ENCODE measurements around the gene SCAMP2.

Gene SCAMP2

DNA sequence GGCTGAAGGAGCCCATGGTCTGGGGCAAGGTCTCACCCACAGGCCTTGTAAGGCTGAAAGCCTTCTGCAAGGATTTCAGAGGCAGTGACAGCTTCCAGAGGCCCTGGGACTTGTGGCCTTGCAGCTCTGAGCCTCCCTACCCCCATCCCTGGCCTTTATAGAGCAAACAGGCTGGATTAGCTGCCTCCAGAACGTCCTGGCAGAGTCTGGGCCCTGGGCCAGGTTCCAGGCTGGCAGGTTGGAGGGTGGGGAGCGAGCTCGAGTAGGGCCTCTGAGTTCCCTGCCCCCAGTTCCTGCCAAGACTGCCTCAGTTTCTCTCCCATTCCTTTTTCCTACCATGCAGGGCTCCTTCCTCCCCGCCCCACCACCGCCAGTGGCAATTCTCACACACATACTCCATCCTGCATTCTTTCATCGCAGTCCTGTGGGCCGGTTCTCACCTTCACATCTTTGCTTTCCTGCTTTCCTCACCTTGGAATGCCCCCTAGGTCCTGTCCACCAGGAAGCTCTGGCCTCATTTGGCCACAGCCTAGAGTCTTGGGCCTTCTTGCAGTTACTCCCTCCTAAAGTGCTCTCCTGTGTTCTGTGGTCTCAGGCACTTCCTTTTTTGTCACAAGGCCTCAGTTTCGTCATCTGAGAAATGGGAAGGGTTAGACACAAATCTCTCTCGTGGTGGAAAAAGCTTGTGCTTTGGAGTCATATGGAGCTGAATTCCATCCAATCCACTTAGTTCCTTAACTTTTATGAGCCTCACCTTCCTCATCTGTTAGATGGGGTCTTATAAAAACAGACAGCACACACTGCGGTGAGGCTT is 57.8 kb downstream of the SCAMP2 start:
- Histone ChIP-seq H3K9me3 (ENCODE audit: control insufficient read depth, low read length) (no peaks in the 10 kb centered on the region), H3K9ac (no peak overlapping the region), H3K4me2 (ENCODE audit: low read length) (no peak overlapping the region), H3K27ac (no peak overlapping the region), H3K27me3 (ENCODE audit: control insufficient read depth, insufficient read depth, low read length) (no peaks in the 10 kb centered on the region), H2AFZ (peak overlapping the region; percentile 38), H3K36me3 (ENCODE audit: control insufficient read depth, insufficient read depth, low read length) (no peaks in the 10 kb centered on the region), H3K4me3 (ENCODE audit: low read depth, low read length) (no peak overlapping the region), H3K4me1 (peaks cover 15% of the 10 kb centered on the region), H3K79me2 (no peaks in the 10 kb centered on the region)
- TF ChIP-seq, protein P1, sequence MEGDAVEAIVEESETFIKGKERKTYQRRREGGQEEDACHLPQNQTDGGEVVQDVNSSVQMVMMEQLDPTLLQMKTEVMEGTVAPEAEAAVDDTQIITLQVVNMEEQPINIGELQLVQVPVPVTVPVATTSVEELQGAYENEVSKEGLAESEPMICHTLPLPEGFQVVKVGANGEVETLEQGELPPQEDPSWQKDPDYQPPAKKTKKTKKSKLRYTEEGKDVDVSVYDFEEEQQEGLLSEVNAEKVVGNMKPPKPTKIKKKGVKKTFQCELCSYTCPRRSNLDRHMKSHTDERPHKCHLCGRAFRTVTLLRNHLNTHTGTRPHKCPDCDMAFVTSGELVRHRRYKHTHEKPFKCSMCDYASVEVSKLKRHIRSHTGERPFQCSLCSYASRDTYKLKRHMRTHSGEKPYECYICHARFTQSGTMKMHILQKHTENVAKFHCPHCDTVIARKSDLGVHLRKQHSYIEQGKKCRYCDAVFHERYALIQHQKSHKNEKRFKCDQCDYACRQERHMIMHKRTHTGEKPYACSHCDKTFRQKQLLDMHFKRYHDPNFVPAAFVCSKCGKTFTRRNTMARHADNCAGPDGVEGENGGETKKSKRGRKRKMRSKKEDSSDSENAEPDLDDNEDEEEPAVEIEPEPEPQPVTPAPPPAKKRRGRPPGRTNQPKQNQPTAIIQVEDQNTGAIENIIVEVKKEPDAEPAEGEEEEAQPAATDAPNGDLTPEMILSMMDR (IDR thresholded peaks at IDR 0.05): no peak

DNA sequence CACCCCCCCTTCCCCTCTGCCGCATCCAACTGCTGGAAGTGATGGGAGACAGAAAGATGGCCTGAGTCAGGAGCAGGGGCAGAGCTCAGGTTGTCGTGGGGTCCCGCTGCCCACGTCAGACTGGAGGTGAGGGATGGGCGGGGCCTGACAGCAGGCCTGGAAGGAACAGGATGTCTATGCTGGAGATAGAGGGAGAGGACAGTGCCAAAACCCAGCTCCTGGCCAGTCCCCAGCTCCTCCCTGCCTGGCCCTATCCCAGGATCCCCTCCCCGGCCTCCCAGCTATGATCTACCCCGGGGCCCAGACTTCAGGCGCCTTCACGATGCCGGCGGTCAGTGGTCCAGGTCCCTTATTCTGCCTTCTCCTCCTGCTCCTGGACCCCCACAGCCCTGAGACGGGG is 60.6 kb downstream of the SCAMP2 start, which contains the start of gene LMAN1L:
Gene LMAN1L, plus strand, starts transcription at position 303 of the 400 bp plus-strand sequence. Its CDS starts 20 bp downstream, at position 323.
- TF ChIP-seq, protein P1 (IDR thresholded peaks at IDR 0.05): no peak
- H3K79me2 ChIP-seq: no peaks in the 10 kb centered on the region
- H3K27me3 ChIP-seq (ENCODE audit: control insufficient read depth, insufficient read depth, low read length): no peaks in the 10 kb centered on the region
- no peak within 1 kb of the TSS for H2AFZ ChIP-seq
- H3K9ac ChIP-seq: no peak within 1 kb of the TSS
- no peaks in the 10 kb centered on the region for H3K9me3 ChIP-seq (ENCODE audit: control insufficient read depth, low read length)
- H3K36me3 ChIP-seq (ENCODE audit: control insufficient read depth, insufficient read depth, low read length): no peaks in the 10 kb centered on the region
- no peak within 1 kb of the TSS for H3K4me3 ChIP-seq (ENCODE audit: low read depth, low read length)
- no peak within 1 kb of the TSS for H3K27ac ChIP-seq
- no peak within 1 kb of the TSS for H3K4me2 ChIP-seq (ENCODE audit: low read length)
- H3K4me1 ChIP-seq: peaks cover 5% of the 10 kb centered on the region

DNA sequence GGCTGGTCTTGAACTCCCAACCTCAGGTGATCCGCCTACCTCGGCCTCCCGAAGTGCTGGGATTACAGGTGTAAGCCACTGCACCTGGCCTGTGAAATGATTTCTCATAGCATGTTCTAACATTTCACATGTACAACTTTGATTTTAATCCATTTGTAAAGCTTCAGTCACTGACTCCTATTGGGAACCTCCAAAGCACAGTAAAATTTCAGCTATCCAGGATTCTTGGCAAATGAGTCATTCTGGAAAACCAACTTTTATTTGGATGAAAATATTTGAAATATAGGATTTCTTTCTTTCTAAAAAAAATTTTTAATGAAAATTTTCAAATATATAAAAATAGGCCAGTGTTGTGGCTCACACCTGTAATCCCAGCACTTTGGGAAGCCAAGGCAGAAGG is 63.2 kb downstream of the SCAMP2 start:
- Histone ChIP-seq H3K9ac (no peak overlapping the region), H3K4me3 (ENCODE audit: low read depth, low read length) (no peak overlapping the region), H3K27ac (no peak overlapping the region), H3K4me1 (no peaks in the 10 kb centered on the region), H3K27me3 (ENCODE audit: control insufficient read depth, insufficient read depth, low read length) (no peaks in the 10 kb centered on the region), H3K79me2 (no peaks in the 10 kb centered on the region), H3K36me3 (ENCODE audit: control insufficient read depth, insufficient read depth, low read length) (no peaks in the 10 kb centered on the region), H3K9me3 (ENCODE audit: control insufficient read depth, low read length) (no peaks in the 10 kb centered on the region), H3K4me2 (ENCODE audit: low read length) (no peak overlapping the region), H2AFZ (no peak overlapping the region)
- TF ChIP-seq, protein P1 (IDR thresholded peaks at IDR 0.05): no peak

DNA sequence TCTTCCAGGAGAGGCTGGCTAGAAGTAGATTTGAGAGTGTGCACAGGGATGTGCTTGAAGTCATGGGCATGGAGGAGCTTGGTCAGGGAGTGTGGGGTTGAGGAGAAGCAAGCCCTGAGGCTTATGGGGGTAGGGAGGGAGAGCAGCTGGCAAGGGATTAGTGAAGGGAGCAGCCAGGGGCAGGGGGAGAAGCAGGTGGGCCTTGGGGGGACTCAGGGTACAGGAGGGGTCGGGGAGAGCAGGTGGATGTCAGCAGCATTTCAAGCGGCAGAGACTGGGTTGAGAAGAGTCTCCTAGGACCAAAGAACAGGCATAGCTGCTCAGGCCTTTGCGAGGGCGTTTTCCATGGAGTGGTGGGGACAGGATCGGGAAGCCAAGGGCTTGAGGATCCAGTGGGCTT is 63.9 kb downstream of the SCAMP2 start:
- Histone ChIP-seq H2AFZ (no peak overlapping the region), H3K27ac (no peak overlapping the region), H3K79me2 (no peaks in the 10 kb centered on the region), H3K27me3 (ENCODE audit: control insufficient read depth, insufficient read depth, low read length) (no peaks in the 10 kb centered on the region), H3K4me1 (no peaks in the 10 kb centered on the region), H3K4me3 (ENCODE audit: low read depth, low read length) (no peak overlapping the region), H3K4me2 (ENCODE audit: low read length) (no peak overlapping the region), H3K36me3 (ENCODE audit: control insufficient read depth, insufficient read depth, low read length) (no peaks in the 10 kb centered on the region), H3K9me3 (ENCODE audit: control insufficient read depth, low read length) (no peaks in the 10 kb centered on the region), H3K9ac (no peak overlapping the region)
- TF ChIP-seq, protein P1 (IDR thresholded peaks at IDR 0.05): no peak

DNA sequence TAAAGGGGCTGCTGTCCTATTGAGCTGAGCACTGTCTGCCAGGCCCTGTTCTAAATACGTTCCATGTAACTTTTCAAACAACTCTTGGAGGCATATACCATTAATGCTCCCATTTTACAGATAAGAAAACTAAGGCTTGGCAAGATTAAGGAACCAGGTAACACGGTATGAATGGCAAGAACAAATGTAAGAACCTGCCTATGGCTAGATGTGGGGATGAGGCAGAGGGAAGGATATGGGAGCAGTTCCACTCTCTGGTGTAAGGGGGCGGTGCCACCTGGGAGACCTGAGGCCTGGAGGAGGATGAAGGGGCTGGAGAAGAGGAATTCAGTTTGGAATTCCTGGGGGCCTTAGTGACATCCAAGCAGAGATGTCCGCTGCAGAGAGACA is 64.3 kb downstream of the SCAMP2 start:
- H3K4me2 ChIP-seq (ENCODE audit: low read length): no peak overlapping the region
- H3K79me2 ChIP-seq: no peaks in the 10 kb centered on the region
- no peaks in the 10 kb centered on the region for H3K36me3 ChIP-seq (ENCODE audit: control insufficient read depth, insufficient read depth, low read length)
- no peak overlapping the region for H3K4me3 ChIP-seq (ENCODE audit: low read depth, low read length)
- no peak overlapping the region for H2AFZ ChIP-seq
- H3K27ac ChIP-seq: no peak overlapping the region
- TF ChIP-seq, protein P1 (IDR thresholded peaks at IDR 0.05): no peak
- no peaks in the 10 kb centered on the region for H3K27me3 ChIP-seq (ENCODE audit: control insufficient read depth, insufficient read depth, low read length)
- no peaks in the 10 kb centered on the region for H3K4me1 ChIP-seq
- no peak overlapping the region for H3K9ac ChIP-seq
- H3K9me3 ChIP-seq (ENCODE audit: control insufficient read depth, low read length): no peaks in the 10 kb centered on the region

Data from parathyroid adenoma (tissue), 2 donors.